WTC11 (cell line): ENCODE data around the gene CADM3.

ENCODE experiments used
- CTCF ChIP-seq: fragments of 200-600 bp; IDR thresholded peaks from 2 replicates; pipeline ENCODE4 v1.8.0; 2022; ENCODE audit warnings: antibody characterized with exemption
- IRF2 ChIP-seq: sonication (generic); formaldehyde crosslinking; IDR thresholded peaks from 2 replicates; pipeline ENCODE4 v1.8.0; 2022; ENCODE audit warnings: low read depth, missing genetic modification reagents, borderline replicate concordance
- NFYB ChIP-seq: sonication (generic); formaldehyde crosslinking; conservative IDR thresholded peaks from 2 replicates; pipeline ENCODE4 v1.8.0; 2022; ENCODE audit warnings: low read depth, missing genetic modification reagents
- NR2C2 ChIP-seq: sonication (generic); formaldehyde crosslinking; IDR thresholded peaks from 2 replicates; pipeline ENCODE4 v1.8.0; 2022; ENCODE audit warnings: mild to moderate bottlenecking, missing genetic modification reagents
- PRDM15 ChIP-seq: sonication (generic); formaldehyde crosslinking; IDR thresholded peaks from 2 replicates; pipeline ENCODE4 v1.8.0; 2022; ENCODE audit warnings: missing genetic modification reagents
- ZNF138 ChIP-seq: sonication (generic); formaldehyde crosslinking; conservative IDR thresholded peaks from 2 replicates; pipeline ENCODE4 v1.8.1; 2022; ENCODE audit warnings: mild to moderate bottlenecking, moderate library complexity, missing genetic modification reagents
- ZNF263 ChIP-seq: sonication (generic); formaldehyde crosslinking; IDR thresholded peaks from 2 replicates; pipeline ENCODE4 v1.8.1; 2022; ENCODE audit warnings: low read depth, mild to moderate bottlenecking, moderate library complexity, missing genetic modification reagents
- TF ChIP-seq, protein P1 (sequence below): sonication (generic); formaldehyde crosslinking; IDR thresholded peaks from 2 replicates; pipeline ENCODE4 v1.8.0; 2022; ENCODE audit warnings: mild to moderate bottlenecking, missing genetic modification reagents
- TF ChIP-seq, protein P2 (sequence below): sonication (generic); formaldehyde crosslinking; IDR thresholded peaks from 2 replicates; pipeline ENCODE4 v1.8.1; 2023; ENCODE audit warnings: mild to moderate bottlenecking, missing genetic modification reagents

DNA sequence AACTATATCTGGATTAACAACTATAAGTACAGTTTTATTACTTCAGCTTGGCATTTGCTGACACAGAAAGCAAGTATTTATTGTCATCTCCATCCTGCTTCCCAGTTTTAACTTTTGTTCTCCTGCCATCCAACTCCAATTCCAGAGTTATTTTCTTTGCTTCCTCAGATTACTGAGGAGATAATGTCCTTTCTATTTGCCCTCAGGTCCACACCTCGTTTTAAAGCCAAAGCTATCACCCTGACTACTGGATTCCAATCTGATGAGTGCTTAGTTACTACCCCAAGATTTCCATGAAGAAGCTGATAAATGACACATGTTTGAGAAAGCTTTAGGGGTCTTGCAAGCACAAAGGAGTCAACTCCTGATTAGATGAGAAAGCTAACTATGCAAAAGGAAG is 58.5 kb downstream of the CADM3 start:
- TF ChIP-seq, protein P1, sequence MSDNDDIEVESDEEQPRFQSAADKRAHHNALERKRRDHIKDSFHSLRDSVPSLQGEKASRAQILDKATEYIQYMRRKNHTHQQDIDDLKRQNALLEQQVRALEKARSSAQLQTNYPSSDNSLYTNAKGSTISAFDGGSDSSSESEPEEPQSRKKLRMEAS (CRISPR knock-in tag) = no peak
- TF ChIP-seq ZNF138 (CRISPR knock-in tag) (no peak), IRF2 (no peak), CTCF (no peak), NFYB (no peak), PRDM15 (CRISPR knock-in tag) (no peak), NR2C2 (CRISPR knock-in tag) (no peak), ZNF263 (CRISPR knock-in tag) (no peak)
- TF ChIP-seq, protein P2, sequence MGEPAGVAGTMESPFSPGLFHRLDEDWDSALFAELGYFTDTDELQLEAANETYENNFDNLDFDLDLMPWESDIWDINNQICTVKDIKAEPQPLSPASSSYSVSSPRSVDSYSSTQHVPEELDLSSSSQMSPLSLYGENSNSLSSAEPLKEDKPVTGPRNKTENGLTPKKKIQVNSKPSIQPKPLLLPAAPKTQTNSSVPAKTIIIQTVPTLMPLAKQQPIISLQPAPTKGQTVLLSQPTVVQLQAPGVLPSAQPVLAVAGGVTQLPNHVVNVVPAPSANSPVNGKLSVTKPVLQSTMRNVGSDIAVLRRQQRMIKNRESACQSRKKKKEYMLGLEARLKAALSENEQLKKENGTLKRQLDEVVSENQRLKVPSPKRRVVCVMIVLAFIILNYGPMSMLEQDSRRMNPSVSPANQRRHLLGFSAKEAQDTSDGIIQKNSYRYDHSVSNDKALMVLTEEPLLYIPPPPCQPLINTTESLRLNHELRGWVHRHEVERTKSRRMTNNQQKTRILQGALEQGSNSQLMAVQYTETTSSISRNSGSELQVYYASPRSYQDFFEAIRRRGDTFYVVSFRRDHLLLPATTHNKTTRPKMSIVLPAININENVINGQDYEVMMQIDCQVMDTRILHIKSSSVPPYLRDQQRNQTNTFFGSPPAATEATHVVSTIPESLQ (CRISPR knock-in tag) = no peak
